K562 (cell line): Measurements from ENCODE around the gene C11orf86. TPM values are rescaled to one million over a fixed set of nuclear protein-coding genes. Genes with fewer than 3 reads are reported as not detected.

Experiments used
- CAMTA2 ChIP-seq: fragments of 250-450 bp; sonication (Bioruptor Pico); conservative IDR thresholded peaks from 2 replicates; pipeline ENCODE4 v1.5.1; 2022
- DMBX1 ChIP-seq: fragments of 250-450 bp; sonication (Bioruptor Pico); IDR thresholded peaks from 2 replicates; pipeline ENCODE4 v1.8.0; 2022; ENCODE audit warnings: inconsistent platforms, mild to moderate bottlenecking, moderate library complexity, borderline replicate concordance
- ELF2 ChIP-seq: fragments of 250-450 bp; sonication (Bioruptor Pico); IDR thresholded peaks from 2 replicates; pipeline ENCODE4 v1.5.0; 2021; ENCODE audit warnings: mild to moderate bottlenecking
- HNRNPH1 ChIP-seq: fragments of 200-400 bp; formaldehyde crosslinking; optimal IDR thresholded peaks from 2 replicates; pipeline ENCODE3; 2017; ENCODE audit warnings: low read depth, mild to moderate bottlenecking, low read length, moderate library complexity
- MAFF ChIP-seq: IDR thresholded peaks from 2 replicates; pipeline ENCODE4 v1.6.1; 2012; ENCODE audit warnings: low read length, improper control_type of control experiment
- NBN ChIP-seq: fragments of 450-650 bp; IDR thresholded peaks from 2 replicates; pipeline ENCODE4 v1.6.1; 2016; ENCODE audit warnings: low read depth, mild to moderate bottlenecking
- PURB ChIP-seq: sonication (generic); formaldehyde crosslinking; IDR thresholded peaks from 2 replicates; pipeline ENCODE4 v1.9.0; 2021; ENCODE audit warnings: low read depth, mild to moderate bottlenecking, missing genetic modification reagents
- TAF15 ChIP-seq: fragments of 200-400 bp; formaldehyde crosslinking; IDR thresholded peaks from 2 replicates; pipeline ENCODE4 v1.6.1; 2017; ENCODE audit warnings: mild to moderate bottlenecking, low read depth, low read length, moderate library complexity
- TBP ChIP-seq: optimal IDR thresholded peaks from 2 replicates; pipeline ENCODE3; 2011; ENCODE audit warnings: low read depth, low read length, improper control_type of control experiment
- ZFX ChIP-seq: sonication (generic); formaldehyde crosslinking; IDR thresholded peaks from 2 replicates; pipeline ENCODE4 v1.8.0; 2022; ENCODE audit warnings: mild to moderate bottlenecking, missing genetic modification reagents, moderate library complexity
- ZNF212 ChIP-seq: fragments of 450-650 bp; formaldehyde crosslinking; IDR thresholded peaks from 2 replicates; pipeline ENCODE4 v1.4.0; 2020; ENCODE audit warnings: mild to moderate bottlenecking
- ZNF707 ChIP-seq: fragments of 250-450 bp; sonication (Bioruptor Pico); conservative IDR thresholded peaks from 2 replicates; pipeline ENCODE4 v1.8.0; 2022; ENCODE audit warnings: inconsistent platforms, mild to moderate bottlenecking, moderate library complexity
- polyA plus RNA-seq, 8 experiments: library from polyadenylated mRNA; depleted of rRNA in 4 of 8; stranded (reverse) in 5 of 8; unstranded in 3 of 8; fragments of >200 nt; fragmentation: Nextera tagmentation in 2 of 8; fragmentation: Illumina TruSeq in 1 of 8; extraction: Ambion mirVana in 2 of 8; extraction: Trizol in 1 of 8; gene quantifications; 2 replicates each; pipeline versions ENCODE4 v1.2.1 to v1.2.3, GENCODE V29; 2011 to 2014; ENCODE audit warnings: inconsistent platforms in 1 of 8, missing spikeins in 1 of 8
- total RNA-seq, 7 experiments: library from RNA; depleted of rRNA in 6 of 7; stranded (reverse); fragments of >200 nt in 6 of 7; fragmentation: Illumina TruSeq in 2 of 7; extraction: Trizol in 2 of 7; gene quantifications; 2 replicates each; pipeline versions ENCODE4 v1.2.1 to v1.2.3, GENCODE V29; 2011 to 2021; ENCODE audit warnings: low replicate concordance in 1 of 7
- TF ChIP-seq, protein P1 (sequence below): fragments of 200-800 bp; sonication (Bioruptor generic); IDR thresholded peaks from 2 replicates; pipeline ENCODE4 v1.6.1; 2017; ENCODE audit warnings: missing genetic modification characterization, missing compliant biosample characterization
- TF ChIP-seq, protein P2 (sequence below), 2 experiments: fragments of 450-650 bp in 1 of 2; IDR thresholded peaks; 2 replicates each; pipeline ENCODE4 v1.6.1; 2011 to 2017; ENCODE audit warnings: low read depth in 2 of 2, antibody characterized with exemption in 1 of 2, borderline replicate concordance in 1 of 2, low read length in 1 of 2, mild to moderate bottlenecking in 1 of 2, mixed read lengths in 1 of 2; ENCODE audit not compliant: control insufficient read depth in 1 of 2
- TF ChIP-seq, protein P3 (sequence below): fragments of 200-400 bp; formaldehyde crosslinking; IDR thresholded peaks from 2 replicates; pipeline ENCODE4 v1.6.1; 2017; ENCODE audit warnings: mild to moderate bottlenecking, low read depth, low read length, moderate library complexity

C11orf86 gene
- total and polyA plus RNA-seq, 9 of the 15 experiments (the other 6 are each of a cell fraction or from before 2014, with no cell fraction given) = not detected

DNA sequence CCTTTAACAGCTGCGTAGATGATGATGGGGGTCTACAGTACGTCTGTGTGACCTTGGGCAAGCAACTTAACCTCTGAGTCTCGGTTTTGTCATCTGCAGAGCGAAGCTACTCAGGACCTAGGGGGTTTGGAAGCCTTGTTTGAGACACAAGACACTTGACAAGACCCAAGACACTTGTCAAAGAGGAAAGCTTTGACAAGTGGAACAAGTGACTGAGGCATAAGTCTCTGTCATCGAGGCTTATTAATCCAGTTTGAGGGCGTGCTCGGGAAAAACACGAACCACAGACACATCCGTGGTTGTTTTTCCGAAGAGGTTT is 16.2 kb upstream of the C11orf86 start (continued):
- TF ChIP-seq, protein P1, sequence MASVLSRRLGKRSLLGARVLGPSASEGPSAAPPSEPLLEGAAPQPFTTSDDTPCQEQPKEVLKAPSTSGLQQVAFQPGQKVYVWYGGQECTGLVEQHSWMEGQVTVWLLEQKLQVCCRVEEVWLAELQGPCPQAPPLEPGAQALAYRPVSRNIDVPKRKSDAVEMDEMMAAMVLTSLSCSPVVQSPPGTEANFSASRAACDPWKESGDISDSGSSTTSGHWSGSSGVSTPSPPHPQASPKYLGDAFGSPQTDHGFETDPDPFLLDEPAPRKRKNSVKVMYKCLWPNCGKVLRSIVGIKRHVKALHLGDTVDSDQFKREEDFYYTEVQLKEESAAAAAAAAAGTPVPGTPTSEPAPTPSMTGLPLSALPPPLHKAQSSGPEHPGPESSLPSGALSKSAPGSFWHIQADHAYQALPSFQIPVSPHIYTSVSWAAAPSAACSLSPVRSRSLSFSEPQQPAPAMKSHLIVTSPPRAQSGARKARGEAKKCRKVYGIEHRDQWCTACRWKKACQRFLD (CRISPR knock-in tag) = no peak
- TF ChIP-seq HNRNPH1 = no peak
- TF ChIP-seq, protein P2, sequence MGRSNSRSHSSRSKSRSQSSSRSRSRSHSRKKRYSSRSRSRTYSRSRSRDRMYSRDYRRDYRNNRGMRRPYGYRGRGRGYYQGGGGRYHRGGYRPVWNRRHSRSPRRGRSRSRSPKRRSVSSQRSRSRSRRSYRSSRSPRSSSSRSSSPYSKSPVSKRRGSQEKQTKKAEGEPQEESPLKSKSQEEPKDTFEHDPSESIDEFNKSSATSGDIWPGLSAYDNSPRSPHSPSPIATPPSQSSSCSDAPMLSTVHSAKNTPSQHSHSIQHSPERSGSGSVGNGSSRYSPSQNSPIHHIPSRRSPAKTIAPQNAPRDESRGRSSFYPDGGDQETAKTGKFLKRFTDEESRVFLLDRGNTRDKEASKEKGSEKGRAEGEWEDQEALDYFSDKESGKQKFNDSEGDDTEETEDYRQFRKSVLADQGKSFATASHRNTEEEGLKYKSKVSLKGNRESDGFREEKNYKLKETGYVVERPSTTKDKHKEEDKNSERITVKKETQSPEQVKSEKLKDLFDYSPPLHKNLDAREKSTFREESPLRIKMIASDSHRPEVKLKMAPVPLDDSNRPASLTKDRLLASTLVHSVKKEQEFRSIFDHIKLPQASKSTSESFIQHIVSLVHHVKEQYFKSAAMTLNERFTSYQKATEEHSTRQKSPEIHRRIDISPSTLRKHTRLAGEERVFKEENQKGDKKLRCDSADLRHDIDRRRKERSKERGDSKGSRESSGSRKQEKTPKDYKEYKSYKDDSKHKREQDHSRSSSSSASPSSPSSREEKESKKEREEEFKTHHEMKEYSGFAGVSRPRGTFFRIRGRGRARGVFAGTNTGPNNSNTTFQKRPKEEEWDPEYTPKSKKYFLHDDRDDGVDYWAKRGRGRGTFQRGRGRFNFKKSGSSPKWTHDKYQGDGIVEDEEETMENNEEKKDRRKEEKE (IDR thresholded peaks at IDR 0.05; ENCODE audit: borderline replicate concordance in 1 of 2, control insufficient read depth in 1 of 2, low read depth in 2 of 2, low read length in 1 of 2) = no peak
- TF ChIP-seq NBN = no peak
- TF ChIP-seq ELF2 = no peak
- no peak for TF ChIP-seq DMBX1
- no peak for TF ChIP-seq ZFX (CRISPR knock-in tag)
- TF ChIP-seq ZNF707 (CRISPR knock-in tag) = no peak
- no peak for TF ChIP-seq TAF15
- TF ChIP-seq, protein P3, sequence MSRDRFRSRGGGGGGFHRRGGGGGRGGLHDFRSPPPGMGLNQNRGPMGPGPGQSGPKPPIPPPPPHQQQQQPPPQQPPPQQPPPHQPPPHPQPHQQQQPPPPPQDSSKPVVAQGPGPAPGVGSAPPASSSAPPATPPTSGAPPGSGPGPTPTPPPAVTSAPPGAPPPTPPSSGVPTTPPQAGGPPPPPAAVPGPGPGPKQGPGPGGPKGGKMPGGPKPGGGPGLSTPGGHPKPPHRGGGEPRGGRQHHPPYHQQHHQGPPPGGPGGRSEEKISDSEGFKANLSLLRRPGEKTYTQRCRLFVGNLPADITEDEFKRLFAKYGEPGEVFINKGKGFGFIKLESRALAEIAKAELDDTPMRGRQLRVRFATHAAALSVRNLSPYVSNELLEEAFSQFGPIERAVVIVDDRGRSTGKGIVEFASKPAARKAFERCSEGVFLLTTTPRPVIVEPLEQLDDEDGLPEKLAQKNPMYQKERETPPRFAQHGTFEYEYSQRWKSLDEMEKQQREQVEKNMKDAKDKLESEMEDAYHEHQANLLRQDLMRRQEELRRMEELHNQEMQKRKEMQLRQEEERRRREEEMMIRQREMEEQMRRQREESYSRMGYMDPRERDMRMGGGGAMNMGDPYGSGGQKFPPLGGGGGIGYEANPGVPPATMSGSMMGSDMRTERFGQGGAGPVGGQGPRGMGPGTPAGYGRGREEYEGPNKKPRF = no peak
- no peak for TF ChIP-seq TBP
- TF ChIP-seq MAFF = no peak
- no peak for TF ChIP-seq CAMTA2 (CRISPR knock-in tag)
- no peak for TF ChIP-seq ZNF212 (CRISPR knock-in tag)
- TF ChIP-seq PURB = no peak
